HepG2 (cell line): ENCODE results near the gene LIM2.

Experiments
- FOXO1 ChIP-seq: sonication (generic); formaldehyde crosslinking; IDR thresholded peaks from 2 replicates; pipeline ENCODE4 v1.4.0; 2020; ENCODE audit warnings: missing genetic modification reagents
- ZNF20 ChIP-seq: sonication (generic); formaldehyde crosslinking; IDR thresholded peaks from 2 replicates; pipeline ENCODE4 v1.4.0; 2020; ENCODE audit warnings: mild to moderate bottlenecking, moderate library complexity, missing genetic modification reagents
- TF ChIP-seq, protein P1 (sequence below): sonication (generic); formaldehyde crosslinking; conservative IDR thresholded peaks from 2 replicates; pipeline ENCODE4 v1.8.1; 2023; ENCODE audit warnings: missing genetic modification reagents

DNA sequence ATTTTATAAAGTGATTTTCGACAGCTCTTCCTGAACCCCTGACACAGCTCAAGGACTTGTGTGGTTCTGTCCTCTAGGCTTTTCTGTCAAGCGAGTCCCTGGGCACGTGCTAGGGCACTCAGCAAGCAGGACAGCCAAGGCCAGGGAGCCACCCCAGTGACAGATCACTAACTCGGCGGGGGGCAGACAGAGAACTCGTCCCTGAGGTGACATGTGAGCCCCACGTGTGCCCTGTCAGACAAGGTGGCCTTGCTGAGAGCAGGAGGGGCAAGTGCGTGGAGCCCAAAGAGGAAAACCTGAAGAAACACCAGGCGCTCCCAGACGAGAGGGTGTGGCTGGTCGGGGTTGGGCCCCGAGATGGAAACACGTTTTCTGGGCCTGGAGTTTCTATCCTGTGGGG, 26.5 kb downstream of the LIM2 start:
- TF ChIP-seq ZNF20 (CRISPR knock-in tag) (no peak), FOXO1 (CRISPR knock-in tag) (no peak)
- TF ChIP-seq, protein P1, sequence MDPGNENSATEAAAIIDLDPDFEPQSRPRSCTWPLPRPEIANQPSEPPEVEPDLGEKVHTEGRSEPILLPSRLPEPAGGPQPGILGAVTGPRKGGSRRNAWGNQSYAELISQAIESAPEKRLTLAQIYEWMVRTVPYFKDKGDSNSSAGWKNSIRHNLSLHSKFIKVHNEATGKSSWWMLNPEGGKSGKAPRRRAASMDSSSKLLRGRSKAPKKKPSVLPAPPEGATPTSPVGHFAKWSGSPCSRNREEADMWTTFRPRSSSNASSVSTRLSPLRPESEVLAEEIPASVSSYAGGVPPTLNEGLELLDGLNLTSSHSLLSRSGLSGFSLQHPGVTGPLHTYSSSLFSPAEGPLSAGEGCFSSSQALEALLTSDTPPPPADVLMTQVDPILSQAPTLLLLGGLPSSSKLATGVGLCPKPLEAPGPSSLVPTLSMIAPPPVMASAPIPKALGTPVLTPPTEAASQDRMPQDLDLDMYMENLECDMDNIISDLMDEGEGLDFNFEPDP (CRISPR knock-in tag): no peak
